Measurements from ENCODE around the gene ASTN2.

Gene ASTN2

GRCh38 chr9:116383936-116384335, 1030.9 kb downstream of the ASTN2 start:
- no peak for DNase-seq

- no peak for DNase-seq
These were observed 1031.7 kb downstream of the ASTN2 start for GRCh38 chr9:116383133-116383532.

- DNase-seq = no peak
These were observed 1032.8 kb downstream of the ASTN2 start for GRCh38 chr9:116382053-116382452.

- DNase-seq = no peak
These were observed 1033.5 kb downstream of the ASTN2 start for GRCh38 chr9:116381350-116381749.

GRCh38 chr9:116380496-116380995, 1034.3 kb downstream of the ASTN2 start:
- no peak for DNase-seq

- no peak for DNase-seq
These were observed 1035.0 kb downstream of the ASTN2 start for GRCh38 chr9:116379821-116380220.

- DNase-seq = no peak
These were observed 1036.0 kb downstream of the ASTN2 start for GRCh38 chr9:116378873-116379272.

- no peak for DNase-seq
These were observed 1037.6 kb downstream of the ASTN2 start for GRCh38 chr9:116377179-116377798.

All from suppressor macrophage treated with lipopolysaccharide for 4 hours (primary cell).